NOMO-1 treated with dmso at 0.1 percent for 144 hours (cell line): ENCODE results near the gene PDZK1.
"Not testable (repeated sequence)": the region's sequence is repeated elsewhere in the genome, so short reads cannot be mapped to it uniquely, and the experiment has no call there.

Source experiments
- DNase-seq: peaks from one replicate; lab custom pipeline; 2025; ENCODE audit not compliant: unreplicated experiment; lab: John Stamatoyannopoulos, UW

PDZK1 gene

DNA sequence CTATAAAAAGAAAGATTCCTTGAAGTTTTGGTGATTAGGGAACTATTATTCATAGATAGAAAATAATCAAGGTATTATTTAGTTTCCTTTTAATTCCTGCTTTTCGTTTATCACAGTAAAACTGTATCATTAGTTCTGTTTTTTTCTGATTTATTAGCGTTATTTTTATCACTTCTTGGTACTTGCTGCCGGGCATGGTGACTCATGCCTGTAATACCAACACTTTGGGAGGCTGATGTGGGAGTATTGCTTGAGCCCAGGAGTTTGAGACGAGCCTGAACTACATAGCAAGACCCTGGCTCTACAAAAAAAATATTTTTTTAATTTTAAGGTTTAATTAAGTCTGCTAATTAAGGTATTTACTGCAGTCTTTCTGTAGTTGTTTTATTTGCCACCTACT lies 42.2 kb downstream of the PDZK1 start:
- not testable (repeated sequence) for DNase-seq

DNA sequence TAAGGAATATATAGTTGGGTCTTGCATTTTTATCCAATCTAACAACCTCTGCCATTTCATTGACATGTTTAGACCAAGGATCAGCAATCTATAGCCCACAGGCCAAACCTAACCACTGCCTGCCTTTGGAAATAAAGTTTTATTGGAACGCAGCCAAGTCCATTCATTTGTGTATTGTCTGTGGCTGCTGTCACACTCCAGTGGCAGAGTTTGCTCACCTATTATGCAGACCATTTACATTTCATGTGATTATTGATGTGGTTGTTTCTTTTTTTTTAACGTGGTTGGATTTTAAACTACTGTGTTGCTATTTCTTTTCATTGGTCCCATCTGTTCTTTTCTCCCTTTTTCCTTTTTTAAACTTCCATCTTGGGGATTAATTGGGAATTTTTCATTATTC lies 44.7 kb downstream of the PDZK1 start:
- not testable (repeated sequence) for DNase-seq

DNA sequence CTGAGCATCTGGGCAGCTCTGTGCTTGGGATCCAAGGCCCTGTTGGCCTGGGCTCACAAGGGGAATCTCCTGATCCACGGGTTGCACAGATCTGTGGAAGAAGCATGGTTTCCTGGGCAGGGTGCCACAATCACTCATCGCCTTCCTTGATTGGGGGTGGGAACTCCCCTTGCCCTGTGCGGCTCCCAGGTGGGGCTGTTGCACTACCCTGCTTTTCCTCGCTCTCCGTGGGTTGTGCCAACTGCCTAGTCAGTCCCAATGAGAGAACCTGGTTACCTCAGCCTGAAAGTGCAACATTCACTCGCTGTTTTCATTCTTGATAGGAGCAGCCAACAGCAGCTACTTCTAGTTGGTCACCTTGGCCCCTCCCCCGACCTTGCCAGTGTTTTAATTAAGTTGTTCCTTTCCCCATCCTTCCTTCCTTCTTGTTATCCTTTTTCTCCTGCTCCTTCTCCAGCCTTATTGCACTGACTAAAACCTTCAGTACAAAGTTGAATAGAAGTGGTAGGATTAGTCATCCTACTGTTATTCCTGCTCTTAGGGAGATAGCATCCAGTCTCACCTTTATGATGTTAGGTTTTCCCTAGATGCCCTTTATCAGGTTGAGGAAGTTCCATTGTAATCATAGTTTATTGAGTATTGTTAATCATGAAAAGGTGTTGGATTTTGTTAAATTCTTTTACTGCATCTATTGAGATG lies 50.8 kb downstream of the PDZK1 start:
- not testable (repeated sequence) for DNase-seq

DNA sequence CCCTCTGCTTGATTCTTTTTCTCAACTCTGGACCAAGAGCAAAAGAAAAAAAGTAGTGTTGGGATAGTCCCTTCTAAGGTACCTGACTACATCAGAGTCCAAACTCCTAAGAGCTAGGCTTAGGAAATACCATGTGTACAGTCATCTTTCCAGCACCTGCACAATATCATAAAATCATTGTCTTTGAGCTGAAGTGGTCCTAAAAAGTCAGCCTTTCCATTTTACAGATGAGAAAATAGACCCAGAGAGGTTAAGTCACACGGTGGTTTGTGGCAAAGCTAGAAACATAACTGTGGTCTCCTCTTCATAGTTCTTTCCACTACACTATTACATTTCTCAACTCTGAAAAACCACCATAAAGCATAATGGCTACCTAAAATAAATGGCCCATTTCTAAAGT lies 63.2 kb downstream of the PDZK1 start:
- not testable (repeated sequence) for DNase-seq

DNA sequence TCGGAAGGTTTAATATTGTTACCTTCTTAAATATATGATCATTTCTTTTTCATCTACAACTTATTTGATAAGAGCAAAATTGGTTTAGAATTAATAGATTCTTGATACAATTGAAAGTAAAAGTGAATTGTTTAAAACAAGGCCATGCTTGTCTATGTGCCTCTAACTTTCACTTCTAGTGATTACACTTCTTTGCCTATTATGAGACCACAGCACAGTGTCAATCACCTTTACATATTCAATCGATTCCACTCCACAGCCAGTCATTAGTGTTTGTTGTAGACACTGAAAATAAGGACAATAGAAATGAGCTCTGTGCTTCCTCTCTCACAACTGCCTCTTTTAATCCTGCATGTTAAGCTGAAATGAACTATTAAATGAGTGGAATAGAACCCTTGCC lies 65.3 kb downstream of the PDZK1 start:
- DNase-seq: not testable (repeated sequence)

DNA sequence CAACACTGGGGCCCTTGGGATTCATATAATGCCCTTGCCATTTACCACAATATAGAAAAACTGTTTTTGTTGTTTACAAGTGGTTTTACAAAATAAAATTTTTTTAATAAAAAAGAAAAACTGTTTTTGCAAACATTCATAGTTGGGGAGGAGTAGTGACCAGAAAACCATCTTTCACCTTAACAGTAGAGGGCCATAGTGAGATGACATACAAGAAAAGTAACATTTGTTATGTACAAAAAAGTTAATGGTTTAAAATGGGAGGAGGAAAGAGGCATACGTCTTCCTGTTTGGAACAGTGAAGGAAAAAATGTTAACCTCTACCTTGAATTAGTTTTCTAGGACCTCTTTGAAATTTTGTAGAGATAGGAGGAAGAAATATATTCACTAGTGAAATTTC lies 70.9 kb downstream of the PDZK1 start:
- DNase-seq: not testable (repeated sequence)

DNA sequence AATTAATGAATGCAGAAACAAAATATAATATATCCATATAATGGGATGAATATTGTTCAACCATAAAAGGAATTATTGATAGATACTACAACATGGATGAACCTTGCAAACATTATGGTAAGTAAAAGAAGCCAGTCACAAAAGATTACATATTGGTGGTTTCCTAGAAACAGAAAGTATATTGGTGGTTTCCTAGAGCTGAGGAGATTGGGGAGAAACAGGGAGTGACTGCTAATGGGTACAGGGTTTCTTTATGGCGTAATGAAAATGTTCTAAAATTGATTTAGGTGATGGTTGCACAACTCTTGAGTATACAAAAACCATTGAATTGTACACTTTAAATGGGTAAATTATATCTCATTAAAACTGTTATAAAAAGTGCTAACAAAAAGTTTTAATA lies 85.0 kb downstream of the PDZK1 start:
- not testable (repeated sequence) for DNase-seq
